PC-3 (cell line): ENCODE measurements around the gene DNAAF1. TPM values are rescaled to one million over a fixed set of nuclear protein-coding genes. Genes with fewer than 3 reads are reported as not detected.

Experiments used
- ATAC-seq: fragments of 200-7000 bp; cut with Tn5 transposase; 2 replicates; pipeline ENCODE4 v1.9.1; 2020; ENCODE audit warnings: mild to moderate bottlenecking, moderate library complexity
- BruUV-seq: library from RNA; stranded (reverse); fragments of 400-500 nt; replicated peaks from 2 replicates; lab custom pipeline; 2021; lab: Mats Ljungman, UMichigan
- CTCF ChIA-PET: fragments of 300-600 bp; sonication (Branson Sonifier 250); formaldehyde crosslinking; loops from one replicate; lab custom pipeline; 2022; ENCODE audit warnings: antibody characterized with exemption; lab: Charles Lee
- POLR2A ChIA-PET: fragments of 300-600 bp; sonication (Branson Sonifier 250); formaldehyde crosslinking; loops from one replicate; lab custom pipeline; 2022; ENCODE audit warnings: antibody characterized with exemption; ENCODE audit not compliant: unreplicated experiment; lab: Charles Lee
- DNase-seq: peaks from one replicate; pipeline ENCODE4 v3.0.0-alpha.2; 2015
- H2AFZ ChIP-seq: fragments of 300-600 bp; sonication (generic); 2 replicates; pipeline ENCODE4 v1.6.0; 2016; ENCODE audit warnings: antibody characterized with exemption, low read length
- H3F3A ChIP-seq: fragments of 300-600 bp; sonication (generic); one replicate; pipeline ENCODE4 v1.6.0; 2017; ENCODE audit warnings: antibody characterized with exemption, low read length, control low read depth, mild to moderate bottlenecking; ENCODE audit not compliant: unreplicated experiment
- H3K27ac ChIP-seq: fragments of 300-600 bp; sonication (generic); 2 replicates; pipeline ENCODE4 v1.5.1; 2016; ENCODE audit warnings: mild to moderate bottlenecking, low read length
- H3K27me3 ChIP-seq: fragments of 300-600 bp; sonication (generic); 2 replicates; pipeline ENCODE4 v1.6.1; 2016; ENCODE audit warnings: low read length, mixed read lengths
- H3K36me3 ChIP-seq: fragments of 300-600 bp; sonication (generic); 2 replicates; pipeline ENCODE4 v1.6.1; 2016; ENCODE audit warnings: low read depth, mixed run types, low read length, mixed read lengths
- H3K4me1 ChIP-seq: fragments of 300-600 bp; sonication (generic); 2 replicates; pipeline ENCODE4 v1.5.1; 2016; ENCODE audit warnings: low read length; ENCODE audit not compliant: insufficient read depth
- H3K4me2 ChIP-seq: fragments of 300-600 bp; sonication (generic); 2 replicates; pipeline ENCODE4 v1.6.0; 2016; ENCODE audit warnings: low read length
- H3K4me3 ChIP-seq: fragments of 300-600 bp; sonication (generic); 2 replicates; pipeline ENCODE4 v1.5.1; 2016; ENCODE audit warnings: mild to moderate bottlenecking, low read length, mixed read lengths
- H3K79me2 ChIP-seq: fragments of 300-600 bp; sonication (generic); 2 replicates; pipeline ENCODE4 v1.6.1; 2017; ENCODE audit warnings: low read length, mixed read lengths
- H3K9ac ChIP-seq: fragments of 300-600 bp; sonication (generic); 2 replicates; pipeline ENCODE4 v1.6.0; 2016; ENCODE audit warnings: mild to moderate bottlenecking, low read length
- H3K9me2 ChIP-seq: fragments of 300-600 bp; sonication (generic); replicated peaks from 2 replicates; pipeline ENCODE4 v1.6.1; 2016; ENCODE audit warnings: mixed run types, low read length, mixed read lengths
- H3K9me3 ChIP-seq: fragments of 300-600 bp; sonication (generic); 2 replicates; pipeline ENCODE4 v1.6.1; 2016; ENCODE audit warnings: low read length, mixed read lengths
- H4K20me1 ChIP-seq: fragments of 300-600 bp; sonication (generic); 2 replicates; pipeline ENCODE4 v1.6.1; 2016; ENCODE audit warnings: low read length, mixed read lengths
- CTCF ChIP-seq: fragments of 300-600 bp; sonication (generic); conservative IDR thresholded peaks from 2 replicates; pipeline ENCODE4 v1.5.1; 2017; ENCODE audit warnings: antibody characterized with exemption, low read depth, mild to moderate bottlenecking, low read length
- EZH2 ChIP-seq: fragments of 300-600 bp; sonication (generic); IDR thresholded peaks from one replicate; pipeline ENCODE4 v1.6.1; 2017; ENCODE audit warnings: antibody characterized with exemption, mild to moderate bottlenecking, low read length; ENCODE audit not compliant: unreplicated experiment
- EZH2phosphoT487 ChIP-seq: fragments of 300-600 bp; sonication (generic); IDR thresholded peaks from 2 replicates; pipeline ENCODE4 v1.6.1; 2018; ENCODE audit warnings: mild to moderate bottlenecking, antibody characterized with exemption, low read length, borderline replicate concordance
- intact Hi-C: fragments of 100-400 bp; cut with micrococcal nuclease; formaldehyde crosslinking; loops from 2 replicates; pipeline ENCODE4 v1.9.0; 2023
- total RNA-seq: library from RNA; depleted of rRNA; stranded (reverse); fragments of >200 nt; gene quantifications from 2 replicates; pipeline ENCODE4 v1.2.3, GENCODE V29; 2014

The DNAAF1 gene
- total RNA-seq, 1 experiment from 2014 or later: not detected

- H3K4me1 ChIP-seq: no peaks in the 10 kb centered on the region
- no peaks in the 10 kb centered on the region for H3K9me3 ChIP-seq
- no peak for DNase-seq
- ChIA-PET POLR2A (no interaction called here), CTCF (no interaction called here)
- no peak overlapping the region for H3K27ac ChIP-seq
- H3K9me2 ChIP-seq: no peaks in the 10 kb centered on the region
- H3K27me3 ChIP-seq: no peaks in the 10 kb centered on the region
- no peaks in the 10 kb centered on the region for H4K20me1 ChIP-seq
- no peaks in the 10 kb centered on the region for H3F3A ChIP-seq
- intact Hi-C loops: no loop called here
- BruUV-seq: no TSS peak
- H2AFZ ChIP-seq: no peak overlapping the region
- H3K4me2 ChIP-seq: no peak overlapping the region
- H3K4me3 ChIP-seq: no peak overlapping the region
- H3K79me2 ChIP-seq: no peaks in the 10 kb centered on the region
- no peaks in the 10 kb centered on the region for H3K36me3 ChIP-seq
- TF ChIP-seq EZH2 (no peak), EZH2phosphoT487 (no peak), CTCF (no peak)
- no peak for ATAC-seq
- H3K9ac ChIP-seq: no peak overlapping the region
Measured at GRCh38 chr16:84196101-84196500, 51.0 kb downstream of the DNAAF1 start.

- BruUV-seq: no TSS peak
- Histone ChIP-seq H3F3A (no peaks in the 10 kb centered on the region), H3K27ac (no peak overlapping the region), H3K9me2 (no peaks in the 10 kb centered on the region), H2AFZ (no peak overlapping the region), H3K27me3 (no peaks in the 10 kb centered on the region), H3K4me1 (no peaks in the 10 kb centered on the region), H3K9me3 (no peaks in the 10 kb centered on the region), H4K20me1 (no peaks in the 10 kb centered on the region), H3K4me2 (no peak overlapping the region), H3K4me3 (no peak overlapping the region), H3K36me3 (no peaks in the 10 kb centered on the region), H3K79me2 (no peaks in the 10 kb centered on the region), H3K9ac (no peak overlapping the region)
- TF ChIP-seq EZH2phosphoT487 (no peak), EZH2 (no peak), CTCF (no peak)
- POLR2A ChIA-PET: no interaction called here
- DNase-seq (no peak), ATAC-seq (no peak)
- intact Hi-C loops: no loop called here
- CTCF ChIA-PET: no interaction called here
Measured at GRCh38 chr16:84196727-84197394, 51.8 kb downstream of the DNAAF1 start.

GRCh38 chr16:84197466-84198128, 52.5 kb downstream of the DNAAF1 start:
- no peak overlapping the region for H3K27ac ChIP-seq
- intact Hi-C loops: no loop called here
- ATAC-seq (no peak), DNase-seq (no peak)
- H3K4me1 ChIP-seq: no peaks in the 10 kb centered on the region
- H2AFZ ChIP-seq: no peak overlapping the region
- no peaks in the 10 kb centered on the region for H3F3A ChIP-seq
- no peaks in the 10 kb centered on the region for H3K36me3 ChIP-seq
- no peaks in the 10 kb centered on the region for H4K20me1 ChIP-seq
- H3K4me3 ChIP-seq: no peak overlapping the region
- H3K79me2 ChIP-seq: no peaks in the 10 kb centered on the region
- ChIA-PET POLR2A (no interaction called here), CTCF (no interaction called here)
- TF ChIP-seq EZH2 (no peak), EZH2phosphoT487 (no peak), CTCF (no peak)
- no peaks in the 10 kb centered on the region for H3K27me3 ChIP-seq
- H3K9ac ChIP-seq: no peak overlapping the region
- no TSS peak for BruUV-seq
- no peak overlapping the region for H3K4me2 ChIP-seq
- H3K9me2 ChIP-seq: no peaks in the 10 kb centered on the region
- no peaks in the 10 kb centered on the region for H3K9me3 ChIP-seq
